PC-9 (cell line): ENCODE data around the gene TIMM23. TPM values are rescaled to one million over a fixed set of nuclear protein-coding genes. Genes with fewer than 3 reads are reported as not detected.
"Not testable (repeated sequence)": the region's sequence is repeated elsewhere in the genome, so short reads cannot be mapped to it uniquely, and the experiment has no call there.

Experiments used
- BruUV-seq: library from RNA; stranded (reverse); fragments of 400-500 nt; replicated peaks from 2 replicates; lab custom pipeline; 2021; lab: Mats Ljungman, UMichigan
- CTCF ChIA-PET: fragments of 300-600 bp; sonication (Branson Sonifier 250); formaldehyde crosslinking; loops from one replicate; lab custom pipeline; 2022; ENCODE audit warnings: antibody characterized with exemption; lab: Charles Lee
- POLR2A ChIA-PET: fragments of 300-600 bp; sonication (Branson Sonifier 250); formaldehyde crosslinking; loops from one replicate; lab custom pipeline; 2022; ENCODE audit warnings: antibody characterized with exemption; ENCODE audit not compliant: unreplicated experiment; lab: Charles Lee
- DNase-seq, 2 experiments: peaks; one replicate each; pipeline versions ENCODE4 v3.0.0 to v3.0.0-alpha.2; 2015 to 2022; ENCODE audit warnings: mixed read lengths in 1 of 2
- H2AFZ ChIP-seq: fragments of 200-600 bp; sonication (generic); 2 replicates; pipeline ENCODE4 v1.8.1; 2017; ENCODE audit warnings: antibody characterized with exemption
- H3F3A ChIP-seq: fragments of 200-600 bp; sonication (generic); 2 replicates; pipeline ENCODE4 v1.8.1; 2017; ENCODE audit warnings: antibody characterized with exemption, mild to moderate bottlenecking, low read depth; ENCODE audit not compliant: insufficient read depth
- H3K27ac ChIP-seq: fragments of 200-600 bp; sonication (generic); 2 replicates; pipeline ENCODE4 v1.6.1; 2016; ENCODE audit warnings: mixed run types
- H3K27me3 ChIP-seq: fragments of 200-600 bp; sonication (generic); 2 replicates; pipeline ENCODE4 v1.6.1; 2016; ENCODE audit warnings: low read depth, mixed run types; ENCODE audit not compliant: insufficient read depth
- H3K36me3 ChIP-seq: fragments of 200-600 bp; sonication (generic); 2 replicates; pipeline ENCODE4 v1.6.1; 2016; ENCODE audit warnings: low read depth, mixed run types
- H3K4me1 ChIP-seq: fragments of 200-600 bp; sonication (generic); replicated peaks from 2 replicates; pipeline ENCODE4 v1.6.1; 2016; ENCODE audit warnings: mixed run types; ENCODE audit not compliant: insufficient read depth
- H3K4me2 ChIP-seq: fragments of 200-600 bp; sonication (generic); 2 replicates; pipeline ENCODE4 v1.6.1; 2017; ENCODE audit warnings: mixed run types
- H3K4me3 ChIP-seq: fragments of 200-600 bp; sonication (generic); 2 replicates; pipeline ENCODE4 v1.6.1; 2016; ENCODE audit warnings: mixed run types
- H3K79me2 ChIP-seq: fragments of 200-600 bp; sonication (generic); 2 replicates; pipeline ENCODE4 v1.6.1; 2017; ENCODE audit warnings: low read depth, mixed run types
- H3K9me2 ChIP-seq: fragments of 200-600 bp; sonication (generic); 2 replicates; pipeline ENCODE4 v1.8.1; 2017; ENCODE audit warnings: mild to moderate bottlenecking; ENCODE audit not compliant: insufficient read depth
- H3K9me3 ChIP-seq: fragments of 200-600 bp; sonication (generic); 2 replicates; pipeline ENCODE4 v1.8.1; 2016; ENCODE audit warnings: low read depth; ENCODE audit not compliant: insufficient read depth
- H4K20me1 ChIP-seq: fragments of 200-600 bp; sonication (generic); 2 replicates; pipeline ENCODE4 v1.8.1; 2017; ENCODE audit not compliant: insufficient read depth
- intact Hi-C: fragments of 100-400 bp; cut with micrococcal nuclease; formaldehyde crosslinking; loops from one replicate; pipeline ENCODE4 v1.10.0; 2022; ENCODE audit not compliant: unreplicated experiment
- total RNA-seq: library from RNA; stranded (reverse); gene quantifications from 2 replicates; pipeline ENCODE4 v1.2.3, GENCODE V29; 2021

Gene TIMM23
- total RNA-seq, 1 experiment from 2014 or later, result 82.4 TPM

- peak in 1 of 2 experiments; percentile 28 for DNase-seq
- H3K9me3 ChIP-seq, H3F3A ChIP-seq, H3K36me3 ChIP-seq, CTCF ChIA-PET, intact Hi-C loops, POLR2A ChIA-PET, H3K9me2 ChIP-seq, H3K27me3 ChIP-seq, H4K20me1 ChIP-seq: not testable (repeated sequence)
- Histone ChIP-seq H3K27ac (peak overlapping the region; percentile 31), H3K79me2 (peaks cover 86% of the 10 kb centered on the region), H3K4me2 (peak overlapping the region; percentile 99), H2AFZ (peak overlapping the region; percentile 84), H3K4me1 (peaks cover 16% of the 10 kb centered on the region), H3K4me3 (peak overlapping the region; percentile 97)
- TSS peak; percentile 70 for BruUV-seq
These were observed 565 bp upstream of the TIMM23 start for GRCh38 chr10:45971742-45972105.

- intact Hi-C loops, result not testable (repeated sequence)
- DNase-seq, result peak in 1 of 2 experiments; percentile 9
- POLR2A ChIA-PET, result interaction anchor here (0.7 kb wide), 1 partner anchor 505 kb away, joined by 6 read pairs; no protein-coding TSS in a partner anchor
These were observed 502 bp downstream of the TIMM23 start for GRCh38 chr10:45972813-45973169.

GRCh38 chr10:45974041-45974440 lies 1.8 kb downstream of the TIMM23 start:
- DNase-seq, POLR2A ChIA-PET, H3F3A ChIP-seq, H4K20me1 ChIP-seq, CTCF ChIA-PET, H3K9me2 ChIP-seq, intact Hi-C loops, H2AFZ ChIP-seq, BruUV-seq, H3K9me3 ChIP-seq, H3K27me3 ChIP-seq, H3K36me3 ChIP-seq, H3K27ac ChIP-seq: not testable (repeated sequence)
- Histone ChIP-seq H3K79me2 (peaks cover 75% of the 10 kb centered on the region), H3K4me2 (peak overlapping the region; percentile 99), H3K4me3 (peak overlapping the region; percentile 97; the same call in 1 of the 2 replicates), H3K4me1 (peaks cover 16% of the 10 kb centered on the region)

More at GRCh38 chr10:45972813-45973169, 502 bp downstream of the TIMM23 start:
- Histone ChIP-seq H3K4me3 (peak overlapping the region; percentile 97), H3K4me1 (peaks cover 16% of the 10 kb centered on the region), H2AFZ (0 out of 2 replicates have a peak overlapping the region, but pooled peaks have one; percentile 84), H3K79me2 (peaks cover 81% of the 10 kb centered on the region), H3K4me2 (peak overlapping the region; percentile 99)
- not testable (repeated sequence) for H3K27ac ChIP-seq, H3F3A ChIP-seq, H3K9me2 ChIP-seq, H4K20me1 ChIP-seq, H3K9me3 ChIP-seq, H3K36me3 ChIP-seq, H3K27me3 ChIP-seq
- TSS peak; percentile 64 for BruUV-seq
- CTCF ChIA-PET, result interaction anchor here (0.6 kb wide), 1 partner anchor 55 kb away, joined by 9 read pairs; no protein-coding TSS in a partner anchor

- H2AFZ ChIP-seq, H3K4me3 ChIP-seq, H3K27me3 ChIP-seq, H4K20me1 ChIP-seq, H3K4me1 ChIP-seq, H3F3A ChIP-seq, CTCF ChIA-PET, H3K27ac ChIP-seq, H3K9me3 ChIP-seq, H3K9me2 ChIP-seq, DNase-seq, intact Hi-C loops, H3K4me2 ChIP-seq, BruUV-seq, H3K36me3 ChIP-seq, POLR2A ChIA-PET: not testable (repeated sequence)
- peaks cover 36% of the 10 kb centered on the region for H3K79me2 ChIP-seq
These were observed 6.3 kb downstream of the TIMM23 start for GRCh38 chr10:45978554-45978953.

GRCh38 chr10:45981367-45981766 lies 9.1 kb downstream of the TIMM23 start:
- H3F3A ChIP-seq, CTCF ChIA-PET, H3K27ac ChIP-seq, H3K9me3 ChIP-seq, H3K9me2 ChIP-seq, DNase-seq, H3K4me2 ChIP-seq, POLR2A ChIA-PET, H3K4me1 ChIP-seq, H3K27me3 ChIP-seq, H4K20me1 ChIP-seq, BruUV-seq, H2AFZ ChIP-seq, H3K4me3 ChIP-seq: not testable (repeated sequence)
- intact Hi-C loops, result loop anchor here (5.0 kb wide), 1 partner anchor 41 kb away; no protein-coding TSS in a partner anchor
- peaks cover 20% of the 10 kb centered on the region for H3K79me2 ChIP-seq
- H3K36me3 ChIP-seq, result peaks cover 13% of the 10 kb centered on the region; the same call in 1 of the 2 replicates
